ENCODE results near the gene S100A4.

The S100A4 gene

DNA sequence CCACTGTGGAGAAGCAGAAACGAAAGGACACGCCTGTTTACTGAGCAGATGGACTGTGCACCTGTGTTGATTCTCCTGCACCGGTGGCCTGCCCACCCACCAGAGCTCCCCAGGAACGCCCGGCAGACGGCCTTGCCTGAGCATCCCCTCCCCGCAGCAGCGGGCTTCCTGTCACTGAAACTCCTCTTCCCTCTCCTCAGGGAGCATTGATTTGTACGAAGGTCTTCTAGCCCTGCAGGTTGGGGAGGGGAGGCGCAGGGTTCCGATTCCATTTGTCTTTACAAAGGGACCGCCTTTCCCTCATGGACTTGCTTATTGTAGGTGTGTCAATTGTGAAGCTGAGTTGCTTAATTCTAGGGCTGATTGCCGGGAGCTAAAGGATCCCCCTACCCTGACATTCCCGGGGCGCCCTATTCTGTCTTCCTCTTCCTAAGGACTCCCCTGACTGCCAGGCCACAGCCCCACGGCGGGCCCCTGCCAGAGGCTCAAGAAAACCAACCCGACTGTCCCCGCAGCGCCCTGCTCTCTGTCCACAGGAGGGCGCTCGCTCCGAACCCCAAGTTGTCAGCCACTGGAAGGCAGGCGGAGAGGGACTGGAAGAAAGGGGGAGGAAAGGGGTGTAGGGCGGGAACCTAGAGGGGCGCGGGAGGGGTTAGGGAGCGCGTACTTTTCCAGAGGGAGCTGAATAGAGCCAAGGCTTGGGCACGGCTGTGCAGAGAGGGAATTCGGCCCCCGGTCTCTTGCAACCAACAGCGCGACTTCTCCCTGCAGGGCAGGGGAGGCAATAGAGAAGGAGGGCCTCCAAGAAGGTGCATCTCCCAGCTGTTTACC, 12.6 kb downstream of the S100A4 start:
- DNase-seq (ENCODE audit: low read depth): peak; percentile 86
- TF ChIP-seq, protein P1, sequence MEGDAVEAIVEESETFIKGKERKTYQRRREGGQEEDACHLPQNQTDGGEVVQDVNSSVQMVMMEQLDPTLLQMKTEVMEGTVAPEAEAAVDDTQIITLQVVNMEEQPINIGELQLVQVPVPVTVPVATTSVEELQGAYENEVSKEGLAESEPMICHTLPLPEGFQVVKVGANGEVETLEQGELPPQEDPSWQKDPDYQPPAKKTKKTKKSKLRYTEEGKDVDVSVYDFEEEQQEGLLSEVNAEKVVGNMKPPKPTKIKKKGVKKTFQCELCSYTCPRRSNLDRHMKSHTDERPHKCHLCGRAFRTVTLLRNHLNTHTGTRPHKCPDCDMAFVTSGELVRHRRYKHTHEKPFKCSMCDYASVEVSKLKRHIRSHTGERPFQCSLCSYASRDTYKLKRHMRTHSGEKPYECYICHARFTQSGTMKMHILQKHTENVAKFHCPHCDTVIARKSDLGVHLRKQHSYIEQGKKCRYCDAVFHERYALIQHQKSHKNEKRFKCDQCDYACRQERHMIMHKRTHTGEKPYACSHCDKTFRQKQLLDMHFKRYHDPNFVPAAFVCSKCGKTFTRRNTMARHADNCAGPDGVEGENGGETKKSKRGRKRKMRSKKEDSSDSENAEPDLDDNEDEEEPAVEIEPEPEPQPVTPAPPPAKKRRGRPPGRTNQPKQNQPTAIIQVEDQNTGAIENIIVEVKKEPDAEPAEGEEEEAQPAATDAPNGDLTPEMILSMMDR (IDR thresholded peaks at IDR 0.05; ENCODE audit: insufficient read depth, low read depth, low read length, missing control alignments): peak; percentile 87
- peak overlapping the region; percentile 68 for H3K4me3 ChIP-seq (ENCODE audit: low read length)

DNA sequence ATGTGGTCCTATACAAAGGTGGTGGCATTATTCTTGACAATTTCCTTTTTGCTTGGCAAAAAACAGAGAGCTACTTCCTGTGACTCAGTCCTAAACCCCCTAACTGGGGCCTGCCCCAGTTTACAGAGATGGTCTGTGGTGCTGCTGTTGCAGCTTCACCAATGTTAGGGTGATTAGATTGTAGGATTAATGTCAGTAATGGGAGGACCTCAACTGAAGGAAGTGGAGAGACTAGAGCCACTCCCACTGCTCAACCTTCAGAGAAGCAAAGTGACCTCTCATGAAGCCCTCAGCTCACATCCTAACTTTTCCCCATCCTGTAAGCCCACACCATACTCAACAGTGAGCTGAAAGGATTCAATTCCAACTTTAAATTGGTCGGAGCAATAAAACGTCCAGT, 13.4 kb downstream of the S100A4 start:
- TF ChIP-seq, protein P1 (IDR thresholded peaks at IDR 0.05; ENCODE audit: insufficient read depth, low read depth, low read length, missing control alignments): no peak
- DNase-seq (ENCODE audit: low read depth): no peak
- H3K4me3 ChIP-seq (ENCODE audit: low read length): no peak overlapping the region

DNA sequence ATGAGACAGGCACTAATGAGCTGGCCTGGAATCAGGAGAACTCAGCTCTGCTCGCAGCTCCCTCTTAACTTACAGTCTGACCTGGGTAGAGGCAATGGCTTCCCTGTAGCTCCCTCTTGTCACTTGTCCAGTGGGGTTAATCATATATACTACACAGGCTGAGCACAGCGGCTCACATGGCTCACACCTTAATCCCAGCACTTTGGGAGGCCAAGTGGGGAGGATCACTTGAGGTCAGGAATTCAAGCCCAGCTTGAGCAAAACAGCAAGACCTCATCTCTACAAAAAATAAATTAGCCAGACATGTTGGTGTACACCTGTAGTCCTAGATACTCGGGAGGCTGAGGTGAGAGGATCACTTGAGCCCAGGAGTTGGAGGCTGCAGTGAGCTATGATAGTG, 14.0 kb downstream of the S100A4 start:
- no peak overlapping the region for H3K4me3 ChIP-seq (ENCODE audit: low read length)
- TF ChIP-seq, protein P1 (IDR thresholded peaks at IDR 0.05; ENCODE audit: insufficient read depth, low read depth, low read length, missing control alignments): no peak
- no peak for DNase-seq (ENCODE audit: low read depth)

DNA sequence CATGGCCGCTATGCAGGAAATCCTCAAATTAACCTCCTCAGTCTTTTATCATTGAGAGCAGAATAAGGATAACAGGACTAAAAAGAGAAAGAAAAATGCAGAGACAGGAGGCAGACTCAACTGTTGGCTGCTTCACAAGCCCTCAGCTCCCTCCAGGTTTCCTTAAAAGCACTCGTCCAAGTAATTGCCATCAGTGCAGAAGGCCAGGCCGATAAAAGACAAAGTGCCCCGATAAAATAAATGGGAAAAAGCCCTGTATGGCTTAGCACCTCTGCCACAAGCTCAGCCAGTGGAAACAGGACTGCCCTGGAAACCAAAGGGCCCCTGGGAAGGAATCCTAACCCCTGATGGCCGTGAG, 17.9 kb downstream of the S100A4 start:
- DNase-seq (ENCODE audit: low read depth): no peak
- TF ChIP-seq, protein P1 (IDR thresholded peaks at IDR 0.05; ENCODE audit: insufficient read depth, low read depth, low read length, missing control alignments): no peak
- no peak overlapping the region for H3K4me3 ChIP-seq (ENCODE audit: low read length)

DNA sequence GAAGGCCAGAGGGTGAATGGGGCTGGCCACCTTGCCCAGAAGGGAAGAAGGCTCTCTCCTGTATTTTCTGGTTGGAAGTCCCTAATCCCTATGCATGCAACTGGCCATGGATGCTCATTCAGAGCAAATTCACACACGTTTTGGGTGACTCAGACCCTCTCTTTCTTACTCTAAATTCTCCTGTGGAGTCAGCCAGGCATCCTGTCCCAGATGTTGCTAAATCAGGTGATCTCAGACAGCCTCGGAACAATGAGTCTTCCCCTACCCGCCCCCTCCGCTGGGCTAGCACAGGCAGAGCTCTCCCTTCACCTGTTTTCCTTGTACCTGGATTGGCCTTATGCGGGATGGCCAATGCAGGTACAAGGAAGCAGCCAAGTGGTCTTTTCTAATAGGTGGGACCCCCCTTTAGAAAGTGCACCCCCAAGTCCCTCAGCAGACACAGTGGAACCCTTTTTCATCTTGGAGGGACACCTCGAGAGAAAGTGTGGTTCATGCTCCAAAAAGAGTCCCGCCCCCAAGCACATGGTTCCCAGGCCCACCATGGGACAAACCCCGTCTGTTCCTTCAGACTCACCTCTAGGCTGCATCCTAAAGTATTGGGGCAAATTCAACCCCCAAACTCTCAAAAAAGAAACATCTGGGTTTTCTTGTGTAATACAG, 18.5 kb downstream of the S100A4 start:
- TF ChIP-seq, protein P1 (IDR thresholded peaks at IDR 0.05; ENCODE audit: insufficient read depth, low read depth, low read length, missing control alignments): no peak
- DNase-seq (ENCODE audit: low read depth): peak; percentile 98
- no peak overlapping the region for H3K4me3 ChIP-seq (ENCODE audit: low read length)

DNA sequence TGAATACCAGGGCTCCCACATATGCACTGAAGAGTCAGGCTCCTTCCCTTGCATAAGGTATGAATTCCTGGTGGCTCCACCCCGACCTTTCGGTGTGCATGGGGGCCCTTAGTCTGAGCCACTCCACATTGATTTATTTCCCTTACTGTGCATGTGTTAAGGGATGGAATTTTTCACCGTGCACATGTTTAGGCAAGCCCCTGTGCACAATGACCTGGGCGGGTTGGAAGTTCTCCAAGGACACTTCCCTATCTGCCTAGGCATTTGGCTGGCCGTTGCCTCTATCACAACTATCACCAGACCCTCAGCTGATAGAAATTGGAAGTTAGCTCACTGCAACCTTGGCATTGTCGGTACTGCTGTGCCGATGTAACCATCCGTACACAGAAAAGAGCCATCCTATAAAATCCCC, 19.5 kb downstream of the S100A4 start:
- H3K4me3 ChIP-seq (ENCODE audit: low read length): no peak overlapping the region

More for the DNA sequence above, 19.5 kb downstream of the S100A4 start:
- TF ChIP-seq, protein P1 (IDR thresholded peaks at IDR 0.05; ENCODE audit: insufficient read depth, low read depth, low read length, missing control alignments): no peak
- peak; percentile 93 for DNase-seq (ENCODE audit: low read depth)

Measured in epithelial cell of esophagus (primary cell).